HG02642 (cell line): ENCODE measurements around the gene RCBTB2.
"Not testable (repeated sequence)": the region's sequence is repeated elsewhere in the genome, so short reads cannot be mapped to it uniquely, and the experiment has no call there.

Experiments
- ATAC-seq: cut with Tn5 transposase; IDR thresholded peaks from one replicate; pipeline ENCODE4 v1.9.1; 2021; ENCODE audit warnings: mild to moderate bottlenecking; ENCODE audit not compliant: unreplicated experiment, poor library complexity

RCBTB2 gene

DNA sequence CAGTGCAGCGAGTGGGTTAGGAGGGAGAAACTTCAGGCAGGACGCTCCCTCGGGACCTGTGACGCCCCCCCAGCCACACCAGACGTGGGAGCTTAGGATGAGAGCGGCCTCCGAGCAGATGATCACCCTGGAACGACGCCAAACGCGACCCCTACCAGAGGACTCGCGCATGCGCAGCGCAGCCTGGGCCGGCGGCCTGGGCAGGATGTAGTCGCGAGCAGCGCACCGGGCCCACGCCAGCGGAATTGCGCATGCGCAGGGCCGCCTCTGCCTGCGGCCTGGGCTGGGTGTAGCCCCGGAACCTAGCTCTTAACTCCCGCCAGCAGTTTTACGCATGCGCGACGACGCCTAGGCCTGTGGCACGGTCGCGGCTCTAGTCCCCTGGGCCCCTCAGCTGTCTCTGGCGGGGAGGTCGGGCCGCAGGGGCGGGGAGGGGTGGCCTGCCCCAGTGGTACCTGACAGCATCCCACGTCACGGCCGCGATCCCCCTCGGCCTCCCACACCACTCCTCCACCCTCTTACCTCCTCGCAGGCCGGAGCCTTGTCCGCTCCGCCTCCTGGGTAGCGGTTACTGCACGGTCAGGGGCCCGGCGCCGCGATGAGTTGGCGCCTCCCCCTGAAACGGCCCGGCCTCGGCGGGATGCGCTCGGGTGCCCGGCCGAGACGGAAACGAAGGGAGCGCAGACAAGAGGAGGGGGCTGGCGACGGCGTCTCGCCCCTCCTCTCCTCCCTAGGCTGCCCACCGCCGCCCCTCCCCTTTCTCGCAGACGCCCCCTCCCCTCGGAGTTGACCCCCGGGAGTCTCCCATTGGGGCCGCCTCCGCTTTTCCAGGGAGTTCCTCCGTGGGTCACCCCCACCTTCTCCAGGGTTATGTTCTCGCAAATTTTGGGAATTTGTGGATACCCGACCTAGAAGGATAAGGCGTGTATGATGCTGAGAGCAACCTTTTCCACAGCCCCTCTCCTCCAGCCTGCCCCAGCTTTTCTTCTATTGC is at the start of gene RCBTB2:
TSS of gene RCBTB2 (minus strand) at position 575 of the 994 bp plus-strand sequence. CDS start 11,141 bp downstream, outside the sequence.
- ATAC-seq = peak; percentile 84

DNA sequence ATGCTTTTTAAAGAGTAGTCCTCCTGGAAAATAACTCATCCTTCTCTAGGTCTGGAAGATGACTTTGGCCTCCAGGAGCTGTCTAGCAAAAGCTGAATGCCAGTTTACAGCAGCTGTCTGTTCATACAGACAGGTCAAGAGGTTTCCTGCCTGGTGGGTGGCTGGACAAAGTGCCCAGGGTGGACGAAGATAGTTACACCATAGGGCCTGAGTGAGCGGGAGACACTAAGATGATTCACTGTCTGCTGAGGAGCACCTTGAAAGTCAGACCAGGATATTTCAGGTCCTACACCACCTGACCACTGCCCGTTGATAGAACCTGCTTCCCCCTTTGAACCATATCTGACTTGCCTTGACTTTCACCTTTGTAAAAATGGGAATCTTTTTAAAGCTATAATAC is 49.2 kb upstream of the RCBTB2 start:
- ATAC-seq = no peak

DNA sequence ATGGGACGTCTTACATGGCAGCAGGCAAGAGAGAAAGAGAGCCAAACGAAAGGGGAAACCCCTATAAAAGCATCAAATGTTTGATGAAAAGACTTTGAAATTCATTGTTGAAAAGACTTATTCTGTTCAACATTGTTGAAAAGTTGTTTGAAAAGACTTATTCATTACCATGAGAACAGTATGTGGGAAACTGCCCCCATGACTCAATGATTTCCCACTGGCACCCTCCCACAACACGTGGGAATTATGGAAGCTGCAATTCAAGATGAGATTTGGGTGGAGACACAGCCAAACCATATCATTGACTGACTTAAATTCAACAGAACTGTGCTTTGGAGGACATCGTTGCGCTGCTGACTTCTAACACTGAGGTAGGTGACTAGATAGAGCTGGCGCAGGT is 48.0 kb upstream of the RCBTB2 start:
- no peak for ATAC-seq

DNA sequence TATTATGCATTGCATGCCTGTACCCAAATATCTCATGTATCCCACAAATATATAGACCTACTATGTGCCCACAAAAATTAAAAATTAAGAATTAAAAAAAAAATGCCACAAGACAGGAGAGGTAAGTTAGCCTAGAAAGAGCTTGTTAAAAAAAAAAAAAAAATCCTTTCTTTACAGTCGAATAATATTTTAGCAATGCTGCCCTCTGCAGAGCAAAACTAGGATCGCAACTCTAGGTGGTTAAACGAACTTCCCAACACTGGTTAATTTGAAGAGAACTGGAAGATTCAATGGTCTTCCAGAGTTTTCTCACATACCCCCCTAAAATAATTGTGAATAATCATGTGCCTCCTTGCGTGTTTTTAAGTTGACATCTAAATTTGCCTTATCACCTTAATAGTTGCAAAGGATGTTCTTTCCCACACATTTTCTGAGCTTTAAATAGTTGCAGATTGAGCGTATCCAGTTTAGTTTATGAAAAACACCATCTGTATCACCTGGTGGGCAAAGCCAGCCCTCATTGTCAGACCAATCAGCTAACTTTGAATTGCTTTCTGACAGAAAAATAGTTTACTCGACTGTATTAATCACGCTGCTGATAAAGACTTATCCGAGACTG is 47.4 kb upstream of the RCBTB2 start:
- ATAC-seq = no peak

DNA sequence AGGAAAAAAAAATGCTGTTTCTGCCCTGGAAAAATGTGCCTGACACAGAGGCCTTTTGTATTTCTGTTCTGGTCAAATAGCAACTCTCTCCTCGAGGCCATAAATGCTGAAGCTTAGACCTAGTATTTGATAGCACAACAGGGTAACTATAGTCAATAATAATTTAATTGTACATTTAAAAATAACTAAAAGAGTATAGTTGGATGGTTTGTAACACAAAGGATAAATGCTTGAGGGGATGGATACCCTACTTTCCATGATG is 47.0 kb upstream of the RCBTB2 start:
- not testable (repeated sequence) for ATAC-seq

DNA sequence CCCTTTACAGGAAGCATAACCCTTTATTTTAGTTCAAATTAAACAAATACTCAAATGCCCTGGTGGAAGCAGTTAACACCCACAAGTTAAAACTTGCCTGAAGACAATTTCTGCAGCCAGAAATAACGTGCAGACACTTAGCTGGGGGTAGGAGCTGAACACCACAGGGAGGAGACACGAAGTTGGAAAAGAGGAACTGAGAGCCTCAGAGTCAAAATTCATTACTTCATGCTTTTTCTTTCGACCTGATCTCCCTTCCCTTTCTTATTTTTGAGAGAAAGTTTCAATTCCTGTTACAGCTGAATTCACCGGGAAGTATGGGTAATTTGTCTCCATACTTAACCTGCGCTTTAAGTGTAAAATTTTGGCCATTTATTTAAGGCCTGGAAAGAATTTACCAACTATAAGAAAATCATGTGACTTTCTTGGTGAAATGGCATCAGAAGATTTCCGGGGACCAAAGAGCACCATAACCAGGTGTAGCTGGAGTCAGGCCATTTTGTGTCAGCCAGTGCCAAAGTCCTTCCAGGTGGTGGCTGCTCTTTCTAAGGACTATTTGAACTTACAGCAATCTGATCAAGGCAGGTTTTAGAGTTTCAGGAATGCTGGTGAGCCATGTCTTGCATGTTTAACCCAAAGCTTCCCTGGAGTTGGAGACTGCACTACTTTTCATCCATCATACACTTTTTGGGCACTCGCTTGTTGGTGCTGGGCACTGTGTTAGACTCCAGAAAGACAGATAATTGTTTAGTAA is 46.5 kb upstream of the RCBTB2 start:
- ATAC-seq = peak; percentile 75

DNA sequence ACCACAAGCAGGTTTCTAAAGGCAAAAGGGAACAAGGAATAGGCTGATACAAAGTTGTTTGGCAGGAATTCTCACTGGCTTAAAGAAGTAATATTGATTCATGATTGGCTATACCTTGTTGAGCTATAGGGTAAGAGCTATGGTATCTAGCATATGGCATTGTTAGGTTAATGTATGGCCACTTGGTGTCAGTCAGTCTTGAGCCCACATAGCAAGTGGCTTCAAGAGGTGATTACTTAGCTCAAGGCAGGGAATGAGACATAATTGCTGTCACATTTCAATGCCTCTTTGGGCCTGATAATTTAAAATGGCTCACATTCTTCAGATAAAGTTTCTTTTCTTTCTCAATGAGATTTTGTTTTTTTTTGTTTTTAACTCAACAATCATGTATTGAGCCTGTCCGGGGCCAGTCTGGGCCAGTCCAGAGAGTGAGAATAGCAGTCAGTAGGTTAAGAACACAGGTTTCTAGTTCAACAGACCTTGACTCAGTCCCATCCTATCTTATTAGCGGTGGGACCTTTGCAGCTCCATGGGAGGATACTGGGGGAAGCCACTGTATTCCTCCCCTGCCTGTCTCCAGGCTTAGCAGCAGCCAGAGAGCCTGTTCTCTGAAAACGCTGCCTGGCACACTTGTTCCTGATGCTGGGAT is 45.8 kb upstream of the RCBTB2 start:
- peak; percentile 59 for ATAC-seq

DNA sequence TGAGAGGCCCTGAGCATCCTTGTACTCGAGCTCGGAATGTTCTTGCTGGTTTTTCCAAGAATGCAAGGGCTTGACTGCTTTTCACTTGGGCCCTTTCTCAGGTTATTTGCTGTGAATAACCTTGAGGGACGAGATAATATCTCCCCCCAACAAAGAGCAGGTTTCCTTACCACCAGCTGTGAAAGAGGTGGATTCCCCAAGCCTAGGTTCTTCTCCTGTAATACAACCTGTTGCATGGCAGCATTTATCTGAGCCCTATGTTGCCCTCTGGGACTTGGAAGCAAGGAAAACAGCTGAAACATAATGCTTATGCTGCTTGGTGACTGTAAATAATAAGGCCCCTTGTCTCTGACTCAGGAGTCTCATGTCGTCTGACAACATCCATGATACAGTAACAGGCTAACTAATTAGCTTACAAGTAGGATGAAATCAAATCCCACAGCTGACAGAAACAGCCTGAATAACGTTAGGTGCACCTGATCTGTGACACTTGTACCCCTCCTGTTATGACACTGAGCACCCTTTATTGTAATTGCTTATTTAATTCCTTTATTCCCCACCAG is 43.6 kb upstream of the RCBTB2 start:
- ATAC-seq = no peak

DNA sequence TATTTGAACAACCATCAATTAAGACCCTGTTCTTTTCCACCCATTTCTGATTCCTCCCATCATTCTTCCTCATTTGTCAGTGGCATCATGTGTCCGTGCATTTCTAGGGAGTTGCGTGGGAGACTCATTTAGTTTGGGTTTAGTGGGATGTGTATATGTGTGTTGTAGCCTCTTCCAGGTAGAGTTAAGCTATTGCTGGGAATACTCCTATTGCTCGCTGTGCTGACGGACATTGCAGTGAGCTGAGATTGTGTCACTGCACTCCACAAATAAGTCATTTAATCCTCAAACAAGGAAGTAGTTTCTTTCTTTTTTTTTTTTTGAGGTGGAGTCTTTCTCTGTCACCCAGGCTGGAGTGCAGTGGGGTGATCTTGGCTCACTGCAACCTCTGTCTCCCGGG is 42.2 kb upstream of the RCBTB2 start:
- no peak for ATAC-seq

DNA sequence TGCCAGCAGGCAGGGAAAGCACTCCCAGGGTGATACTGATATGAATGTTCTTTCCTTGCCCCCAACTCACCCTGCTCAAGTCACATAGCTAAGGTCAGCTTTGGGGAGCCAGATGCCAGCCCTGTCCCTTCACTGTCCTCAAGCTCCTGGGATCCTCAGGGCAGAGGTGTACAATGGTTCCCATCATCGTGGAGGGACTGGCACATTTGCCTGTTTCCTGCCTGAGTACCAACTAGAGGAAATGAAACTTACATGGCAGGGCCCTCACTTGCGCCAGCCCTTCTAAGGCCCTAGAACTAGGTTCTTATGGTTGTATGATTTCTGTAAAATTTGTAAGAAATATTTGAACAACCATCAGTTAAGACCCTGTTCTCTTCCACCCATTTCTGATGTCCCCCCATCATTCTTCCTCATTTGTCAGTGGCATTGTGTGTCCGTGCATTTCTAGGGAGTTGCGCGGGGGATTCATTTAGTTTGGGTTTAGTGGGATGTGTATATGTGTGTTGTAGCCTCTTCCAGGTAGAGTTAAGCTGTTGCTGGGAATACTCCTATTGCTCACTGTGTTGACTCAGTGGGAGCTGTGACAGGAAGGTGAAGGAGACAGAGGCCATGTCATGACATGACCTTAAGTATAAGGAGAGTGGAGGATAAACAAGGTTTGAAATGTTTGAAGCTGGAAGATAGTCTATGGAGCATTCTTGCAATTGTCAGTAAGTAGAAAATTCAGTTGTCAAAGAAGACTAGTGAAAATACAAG is 41.3 kb upstream of the RCBTB2 start:
- no peak for ATAC-seq

DNA sequence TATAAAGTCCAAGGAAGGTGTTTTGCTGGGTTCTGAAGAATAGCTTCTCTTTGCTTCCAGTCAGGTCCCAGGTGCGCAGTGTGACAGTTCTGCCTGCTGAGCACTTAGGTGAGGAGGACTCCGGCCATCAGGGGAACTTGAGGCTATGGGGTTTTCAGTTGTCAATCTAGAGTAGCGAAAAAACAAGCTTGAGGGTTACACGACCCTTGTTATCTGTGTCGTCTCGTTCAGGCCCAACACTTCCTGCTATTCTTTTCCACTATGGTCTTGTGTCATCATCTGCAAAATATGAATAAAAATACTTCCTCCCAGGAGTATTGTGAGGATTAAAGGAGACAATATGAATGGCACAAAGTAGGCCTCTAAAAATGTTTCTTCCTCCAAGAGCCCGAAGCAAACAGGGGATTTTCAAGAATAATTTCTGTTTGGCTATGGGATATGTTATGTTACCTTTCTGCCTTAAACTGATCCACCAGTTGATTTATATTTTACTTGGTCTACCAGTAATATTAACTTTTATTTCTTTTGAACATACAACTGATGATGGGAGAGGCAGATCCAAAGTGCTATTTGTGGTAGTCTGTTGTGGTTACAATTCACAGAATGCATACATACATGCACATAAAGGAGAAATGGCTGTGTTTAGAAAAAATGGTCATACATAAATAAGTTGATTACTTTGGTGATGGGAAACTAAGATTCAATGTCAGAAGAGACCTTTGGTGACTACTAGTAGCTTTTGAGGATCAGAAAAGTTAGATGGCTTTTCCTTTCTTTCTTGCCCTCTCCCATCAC is 40.5 kb upstream of the RCBTB2 start:
- ATAC-seq = no peak

DNA sequence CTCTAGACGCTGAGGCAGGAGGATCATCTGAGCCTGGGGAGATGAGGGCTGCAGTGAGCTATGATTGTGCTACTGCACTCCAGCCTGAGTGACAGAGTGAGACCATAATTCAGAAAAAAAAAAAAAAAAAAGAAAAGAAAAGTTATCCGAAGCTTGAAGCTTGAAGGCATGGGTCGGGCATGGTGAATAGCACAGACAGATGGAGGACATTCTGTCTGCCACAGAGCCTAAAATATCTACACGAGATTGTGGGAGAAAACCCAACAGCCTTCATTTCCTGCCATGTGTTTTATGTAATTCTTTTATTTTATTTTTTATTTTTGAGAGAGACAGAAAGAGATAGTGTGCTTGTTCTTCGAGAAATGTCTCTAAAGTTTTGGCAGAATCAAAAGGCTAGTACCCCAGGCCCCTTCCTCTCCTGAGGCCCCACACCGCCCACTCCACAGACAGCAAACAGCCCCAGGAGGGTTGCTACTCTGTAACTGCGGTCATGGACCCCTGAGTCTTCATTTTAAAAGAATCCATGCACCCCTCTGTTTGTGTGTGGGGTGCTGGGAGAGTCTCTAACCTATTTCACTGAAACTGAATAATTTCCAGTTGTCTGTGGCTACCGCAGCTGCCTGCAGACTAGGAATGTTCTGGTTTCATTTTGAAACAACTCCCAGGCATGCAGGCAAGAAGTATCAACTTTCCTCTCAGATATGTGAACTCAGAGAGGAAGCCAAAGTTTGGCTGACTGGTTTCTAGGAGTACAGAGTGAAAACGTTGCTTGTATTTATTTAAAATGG is 38.4 kb upstream of the RCBTB2 start:
- ATAC-seq = no peak

DNA sequence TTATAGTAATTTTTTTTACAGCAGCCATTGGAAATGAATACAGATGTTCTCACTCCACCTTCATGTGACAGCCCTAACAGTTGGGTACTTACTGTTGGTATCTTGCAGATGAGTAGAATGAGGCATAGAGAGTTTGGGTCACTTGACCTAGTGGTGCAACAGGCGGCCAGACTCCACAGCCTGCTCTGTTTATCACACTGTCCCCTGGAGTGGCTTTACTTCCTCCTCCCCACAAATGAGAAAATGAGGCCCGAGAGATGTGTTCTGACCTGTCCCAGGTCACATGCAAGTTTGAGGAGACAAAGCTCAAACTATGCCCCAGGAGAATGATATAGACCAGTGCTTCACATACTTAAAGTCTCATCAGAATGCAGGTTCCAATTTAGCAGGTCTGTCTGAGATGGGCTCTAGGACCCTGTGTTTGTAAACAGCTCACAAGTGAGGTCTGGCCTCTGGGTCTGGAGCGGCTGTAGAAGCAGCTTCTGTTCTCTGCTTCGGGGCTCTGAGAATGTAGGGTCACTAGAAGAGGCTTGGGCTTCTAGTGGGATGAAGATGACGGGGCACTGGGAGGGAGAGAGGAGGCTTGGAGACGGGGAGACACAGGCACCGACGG is 37.4 kb upstream of the RCBTB2 start:
- no peak for ATAC-seq

DNA sequence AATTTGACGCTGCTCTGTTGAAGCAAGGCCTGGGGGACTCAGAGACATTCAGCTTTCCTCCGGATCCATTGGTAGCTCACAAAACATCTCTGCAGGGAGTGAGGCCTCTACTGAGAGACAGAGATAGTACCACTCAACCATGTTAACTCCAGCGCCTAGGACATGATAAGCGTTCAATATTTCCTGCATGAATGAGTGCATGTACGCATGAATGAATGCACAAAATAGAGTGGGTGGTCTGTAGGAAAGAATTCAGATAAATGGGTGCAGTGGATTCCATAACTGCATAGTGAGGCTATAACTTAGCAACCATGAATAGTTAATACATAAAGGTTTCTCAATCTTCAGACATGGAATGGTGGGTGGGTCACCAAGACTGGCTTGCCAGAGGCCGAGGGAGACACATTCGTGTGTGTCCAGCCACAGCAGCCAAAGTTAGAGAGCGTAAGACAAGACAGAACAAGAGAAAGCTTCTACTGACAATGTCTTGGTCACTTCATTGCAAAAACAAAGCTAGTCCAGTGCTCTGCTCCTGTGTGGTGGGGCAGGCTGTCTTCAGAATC is 36.3 kb upstream of the RCBTB2 start:
- ATAC-seq = no peak

DNA sequence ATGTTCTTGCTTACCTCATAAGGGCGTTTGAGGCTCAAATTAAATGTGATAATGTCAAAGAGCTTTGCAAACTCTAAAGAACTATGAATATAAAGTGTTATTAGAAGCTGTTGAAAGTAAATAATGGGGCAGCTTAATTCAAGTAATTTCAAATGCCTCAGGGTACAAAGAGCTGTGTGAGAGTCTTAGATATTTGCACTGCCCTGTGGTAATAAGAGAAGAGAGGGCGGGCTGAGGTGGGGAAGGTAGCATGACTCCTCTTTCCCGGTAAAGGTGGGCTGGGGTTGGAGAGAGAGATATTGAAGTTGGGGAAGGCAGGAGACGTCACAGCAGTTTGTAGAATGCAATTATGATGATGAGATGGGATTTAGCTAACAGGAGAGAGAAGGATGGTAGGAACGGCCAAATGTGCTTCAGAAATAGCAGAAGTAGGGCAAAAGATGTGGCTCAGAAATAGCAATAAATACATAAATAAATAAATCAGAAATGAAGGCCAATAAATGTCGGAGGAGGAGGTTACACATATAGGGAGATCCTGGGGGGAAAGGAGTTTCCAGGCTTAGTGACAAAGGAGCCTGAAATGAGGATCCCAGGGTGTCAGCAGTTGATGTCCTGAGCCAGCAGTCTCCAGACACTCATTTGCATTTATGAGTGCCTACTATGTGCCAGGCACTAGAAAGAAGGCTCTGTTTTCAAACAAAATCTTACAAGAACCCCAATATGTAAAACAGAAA is 35.7 kb upstream of the RCBTB2 start:
- no peak for ATAC-seq

DNA sequence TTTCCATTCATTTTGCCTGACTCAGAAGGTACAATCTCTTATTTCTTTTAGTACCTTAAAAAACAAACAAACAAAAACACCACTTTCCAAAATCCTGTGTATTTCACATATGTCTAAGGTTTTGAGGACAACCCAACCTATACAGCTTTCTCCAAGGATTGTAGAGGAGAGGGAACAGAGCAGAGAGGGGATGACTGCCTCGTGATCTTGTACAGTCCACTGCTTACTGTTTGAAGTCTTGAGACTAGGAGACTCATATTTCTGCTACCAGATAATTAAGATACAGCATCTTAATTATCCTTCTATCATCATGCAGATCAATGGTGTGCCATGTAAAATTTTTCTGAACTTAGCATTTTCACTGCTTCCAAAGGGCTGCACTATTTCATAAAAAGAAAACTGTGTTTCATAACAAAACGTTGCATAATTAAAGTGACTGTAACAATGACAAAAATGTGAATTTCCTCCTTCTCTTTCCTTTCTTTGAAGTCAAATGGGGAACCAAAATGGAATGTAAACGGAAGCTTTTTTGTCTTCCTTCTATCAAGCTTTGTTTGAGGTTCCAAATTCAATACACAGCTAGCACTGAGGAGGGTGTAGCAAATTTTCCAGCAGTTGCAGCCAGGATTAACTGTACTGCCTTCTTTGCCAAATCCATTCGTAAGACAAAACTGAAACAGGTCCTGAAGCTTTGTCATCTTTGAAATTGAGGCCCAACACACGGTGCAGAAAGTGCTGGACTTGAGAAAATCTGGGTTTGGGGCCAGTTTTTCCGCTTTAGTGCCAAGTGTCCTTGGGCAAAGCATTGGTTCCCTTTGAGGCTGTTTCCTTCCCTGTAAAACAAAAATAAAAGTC is 34.9 kb upstream of the RCBTB2 start:
- no peak for ATAC-seq
